Astrocyte (in vitro differentiated cells and primary cell): ENCODE measurements around the gene DNHD1.
"Not testable (repeated sequence)": the region's sequence is repeated elsewhere in the genome, so short reads cannot be mapped to it uniquely, and the experiment has no call there.

Source experiments
- EZH2 ChIP-seq: IDR thresholded peaks from 2 replicates; pipeline ENCODE4 v1.6.1; 2012; ENCODE audit warnings: mild to moderate bottlenecking, low read length, inconsistent platforms; ENCODE audit not compliant: insufficient read depth
- TF ChIP-seq, protein P1 (sequence below): IDR thresholded peaks from 2 replicates; pipeline ENCODE4 v1.5.1; 2011; ENCODE audit warnings: low read depth, mild to moderate bottlenecking, inconsistent platforms, low read length, moderate library complexity; ENCODE audit not compliant: insufficient read depth

DNA sequence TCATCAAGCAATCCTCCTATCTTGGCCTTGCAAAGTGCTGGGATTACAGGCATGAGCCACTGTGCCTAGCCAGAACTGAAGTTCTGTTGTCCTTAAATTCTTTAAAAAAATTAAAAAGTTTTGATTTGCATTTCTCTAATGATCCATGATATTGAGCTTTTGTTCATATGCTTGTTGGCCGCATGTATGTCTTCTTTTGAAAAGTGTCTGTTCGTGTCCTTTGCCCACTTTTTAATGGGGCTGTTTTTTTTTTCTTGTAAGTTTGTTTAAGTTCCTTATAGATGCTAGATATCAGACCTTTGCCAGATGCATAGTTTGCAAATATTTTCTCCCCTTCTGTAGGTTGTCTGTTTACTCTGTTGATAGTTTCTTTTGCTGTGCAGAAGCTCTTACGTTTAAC is 24.9 kb downstream of the DNHD1 start:
- not testable (repeated sequence) for TF ChIP-seq EZH2
- TF ChIP-seq, protein P1, sequence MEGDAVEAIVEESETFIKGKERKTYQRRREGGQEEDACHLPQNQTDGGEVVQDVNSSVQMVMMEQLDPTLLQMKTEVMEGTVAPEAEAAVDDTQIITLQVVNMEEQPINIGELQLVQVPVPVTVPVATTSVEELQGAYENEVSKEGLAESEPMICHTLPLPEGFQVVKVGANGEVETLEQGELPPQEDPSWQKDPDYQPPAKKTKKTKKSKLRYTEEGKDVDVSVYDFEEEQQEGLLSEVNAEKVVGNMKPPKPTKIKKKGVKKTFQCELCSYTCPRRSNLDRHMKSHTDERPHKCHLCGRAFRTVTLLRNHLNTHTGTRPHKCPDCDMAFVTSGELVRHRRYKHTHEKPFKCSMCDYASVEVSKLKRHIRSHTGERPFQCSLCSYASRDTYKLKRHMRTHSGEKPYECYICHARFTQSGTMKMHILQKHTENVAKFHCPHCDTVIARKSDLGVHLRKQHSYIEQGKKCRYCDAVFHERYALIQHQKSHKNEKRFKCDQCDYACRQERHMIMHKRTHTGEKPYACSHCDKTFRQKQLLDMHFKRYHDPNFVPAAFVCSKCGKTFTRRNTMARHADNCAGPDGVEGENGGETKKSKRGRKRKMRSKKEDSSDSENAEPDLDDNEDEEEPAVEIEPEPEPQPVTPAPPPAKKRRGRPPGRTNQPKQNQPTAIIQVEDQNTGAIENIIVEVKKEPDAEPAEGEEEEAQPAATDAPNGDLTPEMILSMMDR = not testable (repeated sequence)
